GM23248 (cell line): Measurements from ENCODE around the gene PRL.

Experiments used
- EZH2 ChIP-seq: fragments of 200-600 bp; sonication (generic); IDR thresholded peaks from 2 replicates; pipeline ENCODE4 v1.6.1; 2018; ENCODE audit warnings: antibody characterized with exemption, mild to moderate bottlenecking; ENCODE audit not compliant: insufficient read depth, poor library complexity, severe bottlenecking
- EZH2phosphoT487 ChIP-seq: fragments of 200-600 bp; sonication (generic); IDR thresholded peaks from 2 replicates; pipeline ENCODE4 v1.6.1; 2018; ENCODE audit warnings: antibody characterized with exemption, moderate library complexity, mild to moderate bottlenecking, low read depth; ENCODE audit not compliant: insufficient read depth

- TF ChIP-seq EZH2 (no peak), EZH2phosphoT487 (no peak)
These were observed 25.8 kb downstream of the PRL start for GRCh38 chr6:22271081-22271480.
